Embryonic facial prominence (tissue), 1 donor: ENCODE results near the gene KRTAP10-12.

ENCODE experiments used
- DNase-seq: peaks from one replicate; pipeline ENCODE4 v3.0.0-alpha.2; 2016; ENCODE audit errors: extremely low spot score

The KRTAP10-12 gene

GRCh38 chr21:44712203-44713028 is 15.4 kb downstream of the KRTAP10-12 start:
- DNase-seq, result no peak

- DNase-seq, result no peak
Observed at GRCh38 chr21:44713130-44713529, 16.2 kb downstream of the KRTAP10-12 start.

DNA sequence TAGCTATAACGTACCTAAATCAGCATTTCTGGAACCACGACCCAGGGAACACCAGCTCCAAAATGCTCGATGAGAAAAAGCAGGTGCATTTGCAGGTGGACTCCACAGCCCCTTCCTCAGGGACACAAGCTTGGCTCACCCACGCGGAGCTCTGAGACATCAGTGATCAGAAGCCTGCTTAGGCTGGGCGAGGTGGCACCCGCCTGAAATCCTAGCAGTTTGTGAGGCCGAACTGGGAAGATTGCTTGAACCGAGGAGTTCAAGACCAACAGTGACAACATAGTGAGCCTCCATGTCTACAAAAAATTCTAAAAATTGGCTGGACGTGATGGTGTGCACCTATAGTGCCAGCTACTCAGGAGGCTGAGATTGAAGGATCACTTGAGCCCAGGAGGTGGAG is 16.9 kb downstream of the KRTAP10-12 start:
- no peak for DNase-seq

GRCh38 chr21:44714905-44715304 is 17.9 kb downstream of the KRTAP10-12 start:
- no peak for DNase-seq

- DNase-seq, result no peak
Observed at GRCh38 chr21:44716984-44717383, 20.0 kb downstream of the KRTAP10-12 start.

DNA sequence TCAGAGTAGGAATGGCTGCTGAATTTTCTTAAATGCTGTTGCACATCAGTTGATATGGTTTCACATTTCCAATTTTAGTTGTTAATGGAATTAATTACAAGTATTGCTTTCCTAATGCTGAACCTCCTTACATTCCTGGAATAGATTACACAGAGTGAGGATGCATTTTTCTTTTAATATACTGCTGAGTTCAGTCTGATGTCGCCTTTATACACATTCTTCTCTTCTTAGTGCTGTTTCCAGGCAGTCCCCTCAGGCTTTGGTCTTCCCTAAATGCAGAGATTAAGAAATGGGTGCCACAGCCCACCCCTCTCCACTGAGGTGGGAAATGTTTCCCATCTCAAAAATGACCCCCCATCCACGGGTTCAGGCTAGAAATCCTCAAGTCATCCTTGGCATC is 21.1 kb downstream of the KRTAP10-12 start:
- no peak for DNase-seq

- no peak for DNase-seq
Observed at GRCh38 chr21:44718571-44718970, 21.6 kb downstream of the KRTAP10-12 start.

- DNase-seq, result no peak
Observed at GRCh38 chr21:44720170-44720569, 23.2 kb downstream of the KRTAP10-12 start.

- DNase-seq, result no peak
Observed at GRCh38 chr21:44722731-44723130, 25.8 kb downstream of the KRTAP10-12 start.

DNA sequence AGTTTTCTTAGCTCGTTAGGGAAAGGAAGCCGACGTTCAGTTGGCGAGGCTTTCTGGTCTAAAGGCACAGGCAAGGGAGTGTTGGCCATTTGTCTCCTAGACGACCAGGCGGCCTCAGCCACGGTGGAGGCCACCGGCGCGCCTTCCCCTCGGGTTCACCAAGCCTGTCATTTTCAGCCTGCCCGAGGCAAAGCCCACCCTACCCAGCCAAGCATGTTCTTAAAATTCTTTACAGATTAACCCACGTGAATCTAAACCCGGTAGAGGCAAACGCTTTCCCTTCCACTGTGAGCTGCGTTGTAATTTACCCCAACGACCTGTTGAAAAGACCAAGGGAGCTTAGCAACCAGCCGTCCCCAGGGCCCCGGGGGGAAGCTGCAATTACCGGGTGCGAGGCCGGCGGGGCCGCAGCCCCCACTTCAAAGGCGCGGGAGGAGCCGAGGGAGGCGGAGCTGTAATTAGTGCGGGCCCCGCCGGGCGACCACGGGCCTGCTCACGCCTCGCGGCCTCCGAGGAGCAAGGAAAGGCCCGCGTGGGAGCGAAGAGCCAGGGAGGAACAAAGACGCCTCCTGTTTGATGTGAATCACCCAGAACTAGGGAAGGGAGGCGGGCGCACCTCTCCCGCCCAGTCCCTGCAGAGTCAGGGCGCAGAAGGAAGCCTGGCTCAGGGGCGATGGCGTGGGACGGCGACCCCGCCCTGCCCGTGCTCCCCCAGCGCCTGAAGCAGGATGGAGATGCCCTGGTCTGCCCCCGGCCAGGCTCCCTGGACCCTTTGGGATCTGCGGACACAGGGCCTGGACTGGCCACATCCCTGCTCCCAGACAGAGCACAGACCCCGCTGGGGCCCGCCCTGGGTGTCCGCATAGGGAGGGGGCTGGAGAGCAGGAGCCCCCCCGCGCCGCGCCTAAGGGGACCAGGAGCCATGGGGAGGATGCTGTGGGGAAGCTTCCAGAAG is 26.5 kb downstream of the KRTAP10-12 start:
- DNase-seq, result peak; percentile 20

- no peak for DNase-seq
Observed at GRCh38 chr21:44724196-44724595, 27.2 kb downstream of the KRTAP10-12 start.

GRCh38 chr21:44724926-44725325 is 28.0 kb downstream of the KRTAP10-12 start:
- DNase-seq, result no peak

- DNase-seq, result no peak
Observed at GRCh38 chr21:44726826-44727225, 29.9 kb downstream of the KRTAP10-12 start.

GRCh38 chr21:44727321-44727720 is 30.3 kb downstream of the KRTAP10-12 start:
- no peak for DNase-seq

- no peak for DNase-seq
Observed at GRCh38 chr21:44727757-44728156, 30.8 kb downstream of the KRTAP10-12 start.

GRCh38 chr21:44728716-44729115 is 31.7 kb downstream of the KRTAP10-12 start:
- DNase-seq, result no peak

DNA sequence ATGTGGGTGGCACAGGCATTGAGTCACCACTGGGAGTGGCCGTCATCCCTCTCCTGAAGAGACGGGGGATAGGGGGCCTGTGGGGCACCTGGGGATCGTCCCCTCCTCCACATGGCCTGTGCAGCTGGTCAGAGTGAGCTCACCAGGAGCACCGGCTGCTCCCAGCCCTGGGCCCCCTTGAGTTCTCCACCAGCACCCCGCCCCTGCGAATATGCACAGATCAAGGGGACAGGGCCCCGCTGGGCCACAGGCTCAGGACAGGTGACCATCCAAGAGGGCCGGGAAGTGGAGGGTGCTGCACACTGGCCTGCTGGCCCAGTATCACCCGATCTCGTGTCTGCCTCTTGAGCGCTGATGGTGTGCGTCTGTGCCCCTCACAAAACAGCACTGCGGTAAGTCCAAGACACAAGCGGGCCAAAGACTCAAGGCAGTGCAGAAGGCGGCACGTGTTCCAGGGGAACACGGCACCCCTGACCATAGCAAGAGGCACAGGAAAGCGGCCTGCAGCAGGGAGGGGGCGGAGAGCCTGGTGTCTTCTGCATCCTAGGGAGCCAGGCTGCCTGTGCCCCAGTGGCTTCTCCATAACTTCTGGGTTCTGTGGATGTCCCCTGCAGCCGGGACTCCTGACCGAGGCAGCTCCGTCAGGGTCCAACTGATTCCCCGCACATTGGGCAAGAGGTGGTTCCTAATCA is 32.5 kb downstream of the KRTAP10-12 start:
- DNase-seq, result no peak

DNA sequence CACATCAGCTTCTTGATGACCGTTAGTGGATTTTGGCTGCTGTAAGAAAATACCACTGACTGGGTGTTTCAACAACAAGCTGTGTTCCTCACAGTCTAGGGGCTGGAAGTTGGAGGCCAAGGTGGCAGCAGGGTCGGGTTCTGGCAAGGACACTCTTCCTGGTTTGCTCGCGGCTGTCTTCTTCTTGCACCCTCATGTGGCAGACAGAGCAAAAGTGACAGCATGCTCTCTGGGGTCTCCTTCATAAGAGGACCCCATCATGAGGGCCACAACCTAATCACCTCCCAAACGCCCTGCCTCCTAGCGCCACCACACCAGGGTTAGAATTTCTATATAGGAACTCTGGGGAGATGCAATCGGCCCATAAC is 33.0 kb downstream of the KRTAP10-12 start:
- DNase-seq, result no peak

DNA sequence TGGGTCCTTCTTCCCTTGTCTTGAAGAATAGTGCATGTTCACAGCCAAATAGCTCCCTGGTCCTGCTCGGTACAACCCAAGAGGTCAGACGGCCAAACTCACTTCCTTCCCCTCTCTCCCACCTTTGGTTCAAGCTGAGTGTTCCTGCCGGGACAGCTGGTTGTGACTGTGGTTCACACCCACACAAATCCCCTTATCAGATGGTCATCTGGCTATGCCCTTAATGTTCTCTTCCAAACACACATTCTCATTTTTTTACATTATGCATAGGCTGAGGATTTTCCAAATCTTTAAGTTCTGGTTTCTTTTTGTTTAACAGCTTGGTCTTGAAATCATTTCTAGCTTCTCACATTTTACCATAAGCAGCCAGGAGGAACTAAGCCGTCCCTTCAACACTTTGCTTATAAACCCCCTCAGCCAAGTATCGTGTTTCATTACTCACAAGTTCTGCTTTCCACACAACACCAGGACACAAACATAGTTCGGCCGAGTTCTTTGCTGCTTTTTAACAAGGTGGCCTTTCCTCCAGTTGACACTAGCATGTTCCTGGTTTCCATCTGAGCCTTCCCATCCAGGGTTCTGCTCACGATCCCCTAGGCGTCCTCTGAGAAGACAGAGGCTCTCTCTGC is 34.1 kb downstream of the KRTAP10-12 start:
- DNase-seq, result no peak

DNA sequence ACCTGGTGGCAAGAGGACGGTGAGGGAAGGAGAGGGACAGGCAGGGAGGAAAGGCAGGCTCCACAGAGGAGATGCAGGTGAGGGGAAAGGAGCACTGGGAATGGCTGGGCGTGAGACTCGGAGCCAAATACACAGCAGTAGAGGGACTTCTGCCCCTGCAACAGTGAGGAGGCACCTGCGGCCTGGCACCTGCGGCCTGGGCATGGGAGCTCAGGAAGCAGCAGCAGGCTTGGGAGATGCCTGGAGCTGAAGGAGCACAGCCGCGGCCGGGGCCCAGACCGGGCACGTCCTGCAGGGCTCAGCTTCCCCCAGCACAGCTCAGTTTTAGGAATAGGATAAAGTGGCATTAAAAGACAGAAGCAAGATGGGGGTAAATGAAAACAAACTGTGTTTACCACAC is 35.3 kb downstream of the KRTAP10-12 start:
- no peak for DNase-seq

GRCh38 chr21:44732956-44733355 is 36.0 kb downstream of the KRTAP10-12 start:
- no peak for DNase-seq
